NCI-H128 (cell line): Measurements from ENCODE around the gene FLT1.

Source experiments
- DNase-seq: peaks from one replicate; lab custom pipeline; 2025; ENCODE audit not compliant: unreplicated experiment; lab: John Stamatoyannopoulos, UW

Gene FLT1

GRCh38 chr13:28349907-28350654 lies 144.8 kb downstream of the FLT1 start:
- no peak for DNase-seq

- DNase-seq: no peak
Observed at GRCh38 chr13:28349371-28349770, 145.6 kb downstream of the FLT1 start.

- no peak for DNase-seq
Observed at GRCh38 chr13:28347456-28348371, 147.2 kb downstream of the FLT1 start.

- DNase-seq: no peak
Observed at GRCh38 chr13:28346154-28346553, 148.8 kb downstream of the FLT1 start.

GRCh38 chr13:28344163-28344562 lies 150.8 kb downstream of the FLT1 start:
- no peak for DNase-seq

GRCh38 chr13:28342251-28342650 lies 152.7 kb downstream of the FLT1 start:
- DNase-seq: no peak

GRCh38 chr13:28340272-28340793 lies 154.6 kb downstream of the FLT1 start:
- DNase-seq: no peak

- no peak for DNase-seq
Observed at GRCh38 chr13:28339419-28339818, 155.5 kb downstream of the FLT1 start.

- no peak for DNase-seq
Observed at GRCh38 chr13:28338742-28339141, 156.2 kb downstream of the FLT1 start.

- DNase-seq: no peak
Observed at GRCh38 chr13:28338006-28338574, 156.8 kb downstream of the FLT1 start.

- DNase-seq: no peak
Observed at GRCh38 chr13:28337166-28338005, 157.5 kb downstream of the FLT1 start.

- no peak for DNase-seq
Observed at GRCh38 chr13:28336193-28336657, 158.7 kb downstream of the FLT1 start.

- DNase-seq: no peak
Observed at GRCh38 chr13:28333204-28333881, 161.6 kb downstream of the FLT1 start.

- DNase-seq: no peak
Observed at GRCh38 chr13:28329395-28330158, 165.4 kb downstream of the FLT1 start.

- DNase-seq: no peak
Observed at GRCh38 chr13:28328271-28328607, 166.7 kb downstream of the FLT1 start.

- no peak for DNase-seq
Observed at GRCh38 chr13:28327373-28328270, 167.3 kb downstream of the FLT1 start.

GRCh38 chr13:28326056-28326455 lies 168.9 kb downstream of the FLT1 start:
- no peak for DNase-seq

GRCh38 chr13:28325022-28325421 lies 169.9 kb downstream of the FLT1 start:
- DNase-seq: no peak
